Stimulated activated naive B cell treated with anti-CD40 and anti-IgM and Interleukin-4, amounts not matched to agents 10 μg/mL and 1 μg/mL and 100 μg/mL, for 72 hours (primary cell): Measurements from ENCODE around the gene CDC42BPA.

Source experiments
- ATAC-seq, 2 donors: fragments of 150-1000 bp; cut with Tn5 transposase; replicated peaks; 2 replicates each; pipeline ENCODE4 v1.10.0; 2021; ENCODE audit warnings: moderate library complexity in 1 of 2
- DNase-seq: peaks from one replicate; pipeline ENCODE4 v3.0.0; 2021
- H3K27ac Mint-ChIP-seq: one replicate; pipeline ENCODE4 v1.8.0; 2022; ENCODE audit warnings: mild to moderate bottlenecking, mixed read lengths
- H3K27me3 Mint-ChIP-seq, 2 donors: one replicate each; pipeline ENCODE4 v1.8.0; 2022; ENCODE audit warnings: mixed read lengths in 2 of 2
- H3K36me3 Mint-ChIP-seq, 2 donors: one replicate each; pipeline ENCODE4 v1.8.0; 2022; ENCODE audit warnings: mixed read lengths in 2 of 2, mild to moderate bottlenecking in 1 of 2
- H3K4me1 Mint-ChIP-seq, 2 donors: one replicate each; pipeline ENCODE4 v1.8.0; 2022; ENCODE audit warnings: mixed read lengths in 2 of 2, mild to moderate bottlenecking in 1 of 2
- H3K4me3 Mint-ChIP-seq, 2 donors: one replicate each; pipeline ENCODE4 v1.8.0; 2022; ENCODE audit warnings: mild to moderate bottlenecking in 2 of 2, mixed read lengths in 2 of 2, moderate library complexity in 1 of 2
- H3K9me3 Mint-ChIP-seq, 2 donors: one replicate each; pipeline ENCODE4 v1.8.0; 2022; ENCODE audit warnings: mixed read lengths in 2 of 2, mild to moderate bottlenecking in 1 of 2

CDC42BPA gene

GRCh38 chr1:227058321-227058751 is 260.0 kb downstream of the CDC42BPA start:
- no peak overlapping the region for H3K4me3 Mint-ChIP-seq
- ATAC-seq (no peak), DNase-seq (no peak)
- H3K4me1 Mint-ChIP-seq: no peaks in the 10 kb centered on the region
- H3K27me3 Mint-ChIP-seq: peaks cover 4 to 5% of the 10 kb centered on the region in 2 donors
- H3K27ac Mint-ChIP-seq: no peak overlapping the region
- no peaks in the 10 kb centered on the region for H3K36me3 Mint-ChIP-seq
- H3K9me3 Mint-ChIP-seq: peaks cover 10% of the 10 kb centered on the region in 2 donors

- Mint-ChIP-seq H3K27ac (no peak overlapping the region), H3K9me3 (no peaks in the 10 kb centered on the region), H3K36me3 (no peaks in the 10 kb centered on the region), H3K4me1 (no peaks in the 10 kb centered on the region), H3K27me3 (peaks cover 3 to 6% of the 10 kb centered on the region in 2 donors), H3K4me3 (no peak overlapping the region)
- no peak for DNase-seq
- no peak for ATAC-seq
Observed at GRCh38 chr1:227049253-227049652, 269.0 kb downstream of the CDC42BPA start.

GRCh38 chr1:227043755-227044154 is 274.5 kb downstream of the CDC42BPA start:
- Mint-ChIP-seq H3K36me3 (no peaks in the 10 kb centered on the region), H3K4me1 (no peaks in the 10 kb centered on the region), H3K27me3 (peaks cover 0 to 6% of the 10 kb centered on the region in 2 donors), H3K4me3 (no peak overlapping the region), H3K27ac (no peak overlapping the region), H3K9me3 (no peaks in the 10 kb centered on the region)
- ATAC-seq: no peak
- DNase-seq: no peak

GRCh38 chr1:227042292-227042691 is 276.0 kb downstream of the CDC42BPA start:
- H3K36me3 Mint-ChIP-seq: no peaks in the 10 kb centered on the region
- H3K4me3 Mint-ChIP-seq: no peak overlapping the region
- H3K9me3 Mint-ChIP-seq: peaks cover 0 to 1% of the 10 kb centered on the region in 2 donors
- H3K4me1 Mint-ChIP-seq: no peaks in the 10 kb centered on the region
- no peak overlapping the region for H3K27ac Mint-ChIP-seq
- peaks cover 0 to 6% of the 10 kb centered on the region in 2 donors for H3K27me3 Mint-ChIP-seq
- DNase-seq: no peak
- no peak for ATAC-seq

GRCh38 chr1:227038401-227038800 is 279.9 kb downstream of the CDC42BPA start:
- Mint-ChIP-seq H3K4me1 (no peaks in the 10 kb centered on the region), H3K36me3 (no peaks in the 10 kb centered on the region), H3K9me3 (peaks cover 0 to 1% of the 10 kb centered on the region in 2 donors), H3K4me3 (no peak overlapping the region), H3K27ac (no peak overlapping the region), H3K27me3 (no peaks in the 10 kb centered on the region)
- no peak for ATAC-seq
- DNase-seq: no peak

GRCh38 chr1:227037121-227037520 is 281.2 kb downstream of the CDC42BPA start:
- peaks cover 0 to 1% of the 10 kb centered on the region in 2 donors for H3K9me3 Mint-ChIP-seq
- H3K27me3 Mint-ChIP-seq: no peaks in the 10 kb centered on the region
- ATAC-seq: no peak
- no peak overlapping the region for H3K27ac Mint-ChIP-seq
- DNase-seq: no peak
- H3K36me3 Mint-ChIP-seq: no peaks in the 10 kb centered on the region
- no peaks in the 10 kb centered on the region for H3K4me1 Mint-ChIP-seq
- H3K4me3 Mint-ChIP-seq: no peak overlapping the region

- Mint-ChIP-seq H3K4me1 (no peaks in the 10 kb centered on the region), H3K9me3 (peaks cover 0 to 1% of the 10 kb centered on the region in 2 donors), H3K4me3 (no peak overlapping the region), H3K36me3 (no peaks in the 10 kb centered on the region), H3K27ac (no peak overlapping the region), H3K27me3 (no peaks in the 10 kb centered on the region)
- ATAC-seq (no peak), DNase-seq (no peak)
Observed at GRCh38 chr1:227035316-227035715, 283.0 kb downstream of the CDC42BPA start.

GRCh38 chr1:227033880-227034279 is 284.4 kb downstream of the CDC42BPA start:
- Mint-ChIP-seq H3K27ac (no peak overlapping the region), H3K27me3 (no peaks in the 10 kb centered on the region)
- no peak for ATAC-seq

GRCh38 chr1:227032396-227032795 is 285.9 kb downstream of the CDC42BPA start:
- H3K27ac Mint-ChIP-seq: no peak overlapping the region
- peaks cover 0 to under 1% of the 10 kb centered on the region in 2 donors for H3K27me3 Mint-ChIP-seq
- ATAC-seq (no peak), DNase-seq (no peak)
- no peaks in the 10 kb centered on the region for H3K36me3 Mint-ChIP-seq
- no peaks in the 10 kb centered on the region for H3K4me1 Mint-ChIP-seq
- H3K4me3 Mint-ChIP-seq: no peak overlapping the region
- H3K9me3 Mint-ChIP-seq: no peaks in the 10 kb centered on the region

More at GRCh38 chr1:227033880-227034279, 284.4 kb downstream of the CDC42BPA start:
- no peak overlapping the region for H3K4me3 Mint-ChIP-seq
- peaks cover 0 to 1% of the 10 kb centered on the region in 2 donors for H3K9me3 Mint-ChIP-seq
- H3K4me1 Mint-ChIP-seq: no peaks in the 10 kb centered on the region
- no peaks in the 10 kb centered on the region for H3K36me3 Mint-ChIP-seq
- DNase-seq: no peak

- H3K4me1 Mint-ChIP-seq: no peaks in the 10 kb centered on the region
- no peak overlapping the region for H3K4me3 Mint-ChIP-seq
- no peak overlapping the region for H3K27ac Mint-ChIP-seq
- H3K9me3 Mint-ChIP-seq: peaks cover 4% of the 10 kb centered on the region in 2 donors
- DNase-seq (no peak), ATAC-seq (no peak)
- H3K36me3 Mint-ChIP-seq: no peaks in the 10 kb centered on the region
- H3K27me3 Mint-ChIP-seq: peaks cover 6 to 10% of the 10 kb centered on the region in 2 donors
Observed at GRCh38 chr1:227016990-227017389, 301.3 kb downstream of the CDC42BPA start.

GRCh38 chr1:227010645-227011044 is 307.6 kb downstream of the CDC42BPA start:
- H3K4me1 Mint-ChIP-seq: no peaks in the 10 kb centered on the region
- H3K36me3 Mint-ChIP-seq: no peaks in the 10 kb centered on the region
- ATAC-seq: no peak
- peaks cover 0 to 8% of the 10 kb centered on the region in 2 donors for H3K27me3 Mint-ChIP-seq
- H3K27ac Mint-ChIP-seq: no peak overlapping the region
- no peaks in the 10 kb centered on the region for H3K9me3 Mint-ChIP-seq
- no peak overlapping the region for H3K4me3 Mint-ChIP-seq
- no peak for DNase-seq

GRCh38 chr1:227009937-227010336 is 308.4 kb downstream of the CDC42BPA start:
- Mint-ChIP-seq H3K27me3 (peaks cover 0 to 5% of the 10 kb centered on the region in 2 donors), H3K4me1 (no peaks in the 10 kb centered on the region), H3K4me3 (no peak overlapping the region), H3K36me3 (no peaks in the 10 kb centered on the region), H3K27ac (no peak overlapping the region), H3K9me3 (no peaks in the 10 kb centered on the region)
- DNase-seq: no peak
- no peak for ATAC-seq

- Mint-ChIP-seq H3K9me3 (no peaks in the 10 kb centered on the region), H3K4me3 (no peak overlapping the region), H3K27ac (no peak overlapping the region), H3K27me3 (peaks cover 0 to 5% of the 10 kb centered on the region in 2 donors), H3K4me1 (no peaks in the 10 kb centered on the region), H3K36me3 (no peaks in the 10 kb centered on the region)
- ATAC-seq: no peak
- no peak for DNase-seq
Observed at GRCh38 chr1:227006226-227006796, 312.0 kb downstream of the CDC42BPA start.

GRCh38 chr1:227004796-227005195 is 313.5 kb downstream of the CDC42BPA start:
- no peaks in the 10 kb centered on the region for H3K9me3 Mint-ChIP-seq
- ATAC-seq (no peak), DNase-seq (no peak)
- H3K4me3 Mint-ChIP-seq: no peak overlapping the region
- no peak overlapping the region for H3K27ac Mint-ChIP-seq
- H3K36me3 Mint-ChIP-seq: no peaks in the 10 kb centered on the region
- H3K27me3 Mint-ChIP-seq: no peaks in the 10 kb centered on the region
- H3K4me1 Mint-ChIP-seq: no peaks in the 10 kb centered on the region

- no peak overlapping the region for H3K4me3 Mint-ChIP-seq
- H3K9me3 Mint-ChIP-seq: peaks cover 0 to 4% of the 10 kb centered on the region in 2 donors
- DNase-seq: no peak
- no peak for ATAC-seq
- no peaks in the 10 kb centered on the region for H3K4me1 Mint-ChIP-seq
- no peak overlapping the region for H3K27ac Mint-ChIP-seq
- peaks cover 0 to 4% of the 10 kb centered on the region in 2 donors for H3K27me3 Mint-ChIP-seq
- H3K36me3 Mint-ChIP-seq: peaks cover 0 to 4% of the 10 kb centered on the region in 2 donors
Observed at GRCh38 chr1:227003165-227003564, 315.1 kb downstream of the CDC42BPA start.
